LNCaP clone FGC (cell line): ENCODE results near the gene MLC1.
"Not testable (repeated sequence)": the region's sequence is repeated elsewhere in the genome, so short reads cannot be mapped to it uniquely, and the experiment has no call there.

ENCODE experiments used
- DNase-seq: peaks from one replicate; pipeline ENCODE4 v3.0.0-alpha.2; 2011; ENCODE audit warnings: low read depth
- H3K4me3 ChIP-seq: 2 replicates; pipeline ENCODE4 v1.5.1; 2011; ENCODE audit warnings: mild to moderate bottlenecking, low read depth, low read length, control low read depth
- TF ChIP-seq, protein P1 (sequence below): IDR thresholded peaks from 2 replicates; pipeline ENCODE4 v1.5.1; 2012; ENCODE audit warnings: mild to moderate bottlenecking; ENCODE audit not compliant: control insufficient read depth, insufficient read depth; ENCODE audit errors: extremely low read depth

Gene MLC1

DNA sequence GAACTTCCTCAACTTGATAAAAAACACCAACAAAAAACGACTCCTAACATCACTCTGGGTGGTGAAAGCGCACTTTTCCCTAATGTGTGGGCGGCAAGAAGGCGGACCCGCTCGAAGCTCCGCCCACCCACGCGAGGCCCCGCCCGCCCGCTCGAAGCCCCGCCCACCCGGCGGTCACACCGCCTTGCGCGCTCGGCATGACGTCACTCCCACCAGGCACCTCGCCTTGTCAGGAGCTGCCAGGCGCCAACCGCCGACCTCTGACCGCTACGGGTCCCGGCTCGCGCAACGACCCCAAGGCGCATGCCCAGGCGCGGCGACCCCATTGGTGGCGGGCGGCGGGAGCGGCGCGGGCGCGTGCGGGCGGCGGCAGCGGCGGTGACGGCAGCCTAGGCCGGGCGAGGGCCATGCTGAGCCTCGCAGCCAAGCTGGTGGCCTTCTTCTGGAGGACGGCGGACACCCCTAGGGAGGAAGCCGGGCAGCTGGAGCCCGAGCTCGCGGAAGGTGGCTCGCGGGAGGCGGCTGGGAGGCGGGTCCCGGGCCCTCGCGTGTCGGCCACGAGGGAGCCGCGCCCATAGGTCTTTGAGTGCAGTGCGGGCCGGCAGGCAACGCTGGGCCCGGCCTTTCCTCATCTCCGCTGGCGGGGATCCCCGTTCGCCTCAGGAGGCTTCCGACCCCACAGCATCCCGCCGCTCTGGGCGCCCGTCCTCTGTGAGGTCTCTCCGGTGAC, 4.6 kb upstream of the MLC1 start, which contains the start of gene MOV10L1:
Gene MOV10L1 (plus strand): TSS at position 325 of the 730 bp plus-strand sequence. CDS start 83 bp downstream, at position 408.
- H3K4me3 ChIP-seq = no peak within 1 kb of the TSS
- TF ChIP-seq, protein P1, sequence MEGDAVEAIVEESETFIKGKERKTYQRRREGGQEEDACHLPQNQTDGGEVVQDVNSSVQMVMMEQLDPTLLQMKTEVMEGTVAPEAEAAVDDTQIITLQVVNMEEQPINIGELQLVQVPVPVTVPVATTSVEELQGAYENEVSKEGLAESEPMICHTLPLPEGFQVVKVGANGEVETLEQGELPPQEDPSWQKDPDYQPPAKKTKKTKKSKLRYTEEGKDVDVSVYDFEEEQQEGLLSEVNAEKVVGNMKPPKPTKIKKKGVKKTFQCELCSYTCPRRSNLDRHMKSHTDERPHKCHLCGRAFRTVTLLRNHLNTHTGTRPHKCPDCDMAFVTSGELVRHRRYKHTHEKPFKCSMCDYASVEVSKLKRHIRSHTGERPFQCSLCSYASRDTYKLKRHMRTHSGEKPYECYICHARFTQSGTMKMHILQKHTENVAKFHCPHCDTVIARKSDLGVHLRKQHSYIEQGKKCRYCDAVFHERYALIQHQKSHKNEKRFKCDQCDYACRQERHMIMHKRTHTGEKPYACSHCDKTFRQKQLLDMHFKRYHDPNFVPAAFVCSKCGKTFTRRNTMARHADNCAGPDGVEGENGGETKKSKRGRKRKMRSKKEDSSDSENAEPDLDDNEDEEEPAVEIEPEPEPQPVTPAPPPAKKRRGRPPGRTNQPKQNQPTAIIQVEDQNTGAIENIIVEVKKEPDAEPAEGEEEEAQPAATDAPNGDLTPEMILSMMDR = no peak
- no peak for DNase-seq

DNA sequence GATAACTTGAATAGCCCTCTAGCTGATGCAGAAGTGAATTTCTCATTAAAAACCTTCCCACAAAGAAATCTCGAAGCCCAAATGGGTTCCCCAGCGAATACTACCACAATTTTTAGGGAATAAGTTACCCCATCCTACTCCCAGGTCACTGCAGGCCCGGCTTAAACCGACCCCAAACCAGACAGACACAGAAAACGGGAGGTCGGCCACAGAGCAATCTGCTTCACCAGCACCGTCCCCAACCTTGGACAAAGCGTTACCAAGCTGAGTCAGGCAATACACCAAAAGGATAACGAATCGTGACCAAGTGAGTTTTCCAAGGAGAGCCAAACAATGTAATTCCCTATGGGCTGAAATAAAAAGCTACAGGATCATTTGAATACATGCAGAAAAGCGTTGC, 4.0 kb upstream of the MLC1 start:
- no peak for DNase-seq
- H3K4me3 ChIP-seq = no peak overlapping the region
- TF ChIP-seq, protein P1 = no peak

DNA sequence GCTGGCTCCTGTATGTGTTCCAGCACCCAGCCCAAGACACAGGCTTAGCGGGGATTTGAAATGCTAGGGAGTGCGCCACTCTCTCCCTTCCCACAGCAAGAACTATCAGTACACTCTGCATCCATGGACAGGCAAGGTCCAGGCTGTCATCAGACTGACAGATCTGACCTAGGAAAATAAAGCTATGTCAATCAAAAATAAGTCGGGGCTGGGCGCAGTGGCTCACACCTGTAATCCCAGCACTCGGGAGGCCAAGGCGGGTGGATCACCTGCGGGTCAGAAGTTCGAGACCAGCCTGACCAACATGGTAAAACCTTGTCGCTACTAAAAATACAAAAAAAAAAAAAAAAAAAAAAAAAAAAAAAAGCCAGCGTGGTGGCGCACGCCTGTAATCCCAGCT, 2.9 kb upstream of the MLC1 start:
- TF ChIP-seq, protein P1 = no peak
- DNase-seq = no peak
- H3K4me3 ChIP-seq = no peak overlapping the region

DNA sequence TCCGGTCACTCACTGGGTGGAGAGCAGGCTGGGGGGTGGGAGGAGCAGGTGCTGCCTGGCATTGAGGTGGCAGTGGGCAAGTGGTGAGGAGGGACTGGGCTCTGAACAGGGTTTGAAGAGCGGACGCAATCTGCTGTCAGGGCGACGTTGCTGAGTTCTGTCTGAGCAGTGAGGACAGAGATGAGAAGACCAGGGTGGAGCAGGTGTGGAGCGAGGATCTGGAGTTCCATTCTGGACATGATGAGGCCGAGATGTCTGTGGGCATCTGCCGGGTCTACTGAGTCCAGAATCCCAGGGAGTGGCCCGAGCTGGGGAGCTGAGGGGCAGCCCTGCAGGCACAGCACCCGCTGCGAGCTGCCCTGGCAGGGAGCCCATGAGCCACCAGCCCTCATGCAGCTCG, 2.4 kb upstream of the MLC1 start:
- TF ChIP-seq, protein P1 = no peak
- DNase-seq = no peak
- H3K4me3 ChIP-seq = no peak overlapping the region

DNA sequence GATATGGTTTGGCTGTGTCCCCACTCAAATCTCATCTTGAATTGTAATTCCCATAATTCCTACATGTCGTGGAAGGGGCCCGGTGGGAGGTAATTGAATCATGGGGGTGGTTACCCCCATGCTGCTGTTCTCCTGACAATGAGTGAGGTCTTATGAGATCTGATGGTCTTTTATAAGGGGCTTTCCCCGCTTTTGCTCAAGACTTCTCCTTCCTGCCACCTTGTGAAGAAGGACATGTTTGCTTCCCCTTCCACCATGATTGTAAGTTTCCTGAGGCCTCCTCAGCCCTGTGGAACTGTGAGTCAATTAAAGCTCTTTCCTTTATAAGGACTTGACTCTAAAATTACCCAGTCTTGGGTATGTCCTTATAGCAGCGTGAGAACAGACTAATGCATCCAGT, 1.7 kb upstream of the MLC1 start:
- DNase-seq = not testable (repeated sequence)

DNA sequence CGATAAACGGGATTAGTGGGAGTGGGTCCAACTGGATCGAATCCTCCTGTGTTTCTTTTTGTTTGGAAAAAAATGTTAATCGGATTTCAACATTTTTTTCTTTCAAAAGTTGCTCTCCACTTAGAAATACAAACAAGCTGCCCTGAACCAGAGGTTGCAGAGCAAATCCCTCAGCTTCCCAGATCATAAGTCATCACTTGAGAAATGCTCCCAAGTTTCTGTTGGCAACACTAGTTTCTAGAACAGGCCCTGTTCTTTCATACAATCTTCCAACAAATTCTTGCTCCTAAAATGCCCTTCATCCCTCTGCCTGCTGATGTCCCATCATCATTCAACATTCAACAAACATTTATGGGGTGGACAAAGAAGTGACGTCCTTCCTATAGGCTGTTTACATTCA, 1.3 kb upstream of the MLC1 start:
- no peak for DNase-seq
- H3K4me3 ChIP-seq = no peak overlapping the region
- TF ChIP-seq, protein P1 = no peak

More for the DNA sequence above, 1.7 kb upstream of the MLC1 start:
- not testable (repeated sequence) for H3K4me3 ChIP-seq

DNA sequence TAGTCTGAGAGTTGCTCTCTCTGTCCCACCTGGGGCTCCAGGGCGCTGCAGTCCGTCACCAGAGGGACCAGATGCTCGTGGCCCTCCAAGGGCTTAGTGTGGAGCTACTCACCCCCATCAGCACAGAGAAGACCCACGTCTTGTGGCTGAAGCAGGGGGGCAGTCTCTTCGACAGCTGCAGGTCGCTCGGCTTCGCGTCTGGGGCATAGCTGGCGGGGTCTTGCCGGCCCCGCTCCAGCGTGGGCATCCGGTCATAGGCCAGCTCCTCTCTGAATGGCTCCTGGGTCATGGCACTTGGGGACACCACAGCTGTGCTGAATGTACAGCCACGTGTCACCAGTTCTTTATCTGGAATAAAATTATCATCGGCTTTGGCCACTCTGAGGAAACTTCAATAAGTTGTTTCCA, 608 bp downstream of the MLC1 start:
- H3K4me3 ChIP-seq = no peak overlapping the region
- TF ChIP-seq, protein P1 = no peak
- no peak for DNase-seq
